Thyroid gland (tissue), 4 donors: Measurements from ENCODE around the gene NFATC2.

Source experiments
- POLR2A ChIP-seq, 2 donors: fragments of 450-650 bp; IDR thresholded peaks; one replicate each; pipeline ENCODE4 v1.6.1; 2017; ENCODE audit warnings: antibody characterized with exemption in 2 of 2, mild to moderate bottlenecking in 2 of 2, moderate library complexity in 1 of 2
- TF ChIP-seq, protein P1 (sequence below), 6 experiments: fragments of 200-600 bp in 3 of 6; fragments of 450-650 bp in 3 of 6; sonication (generic) in 3 of 6; IDR thresholded peaks; one replicate each; pipeline ENCODE4 v1.5.1; 2016 to 2019; ENCODE audit warnings: antibody characterized with exemption in 6 of 6, mild to moderate bottlenecking in 2 of 6, inconsistent platforms in 1 of 6, moderate library complexity in 1 of 6

- TF ChIP-seq, protein P1, sequence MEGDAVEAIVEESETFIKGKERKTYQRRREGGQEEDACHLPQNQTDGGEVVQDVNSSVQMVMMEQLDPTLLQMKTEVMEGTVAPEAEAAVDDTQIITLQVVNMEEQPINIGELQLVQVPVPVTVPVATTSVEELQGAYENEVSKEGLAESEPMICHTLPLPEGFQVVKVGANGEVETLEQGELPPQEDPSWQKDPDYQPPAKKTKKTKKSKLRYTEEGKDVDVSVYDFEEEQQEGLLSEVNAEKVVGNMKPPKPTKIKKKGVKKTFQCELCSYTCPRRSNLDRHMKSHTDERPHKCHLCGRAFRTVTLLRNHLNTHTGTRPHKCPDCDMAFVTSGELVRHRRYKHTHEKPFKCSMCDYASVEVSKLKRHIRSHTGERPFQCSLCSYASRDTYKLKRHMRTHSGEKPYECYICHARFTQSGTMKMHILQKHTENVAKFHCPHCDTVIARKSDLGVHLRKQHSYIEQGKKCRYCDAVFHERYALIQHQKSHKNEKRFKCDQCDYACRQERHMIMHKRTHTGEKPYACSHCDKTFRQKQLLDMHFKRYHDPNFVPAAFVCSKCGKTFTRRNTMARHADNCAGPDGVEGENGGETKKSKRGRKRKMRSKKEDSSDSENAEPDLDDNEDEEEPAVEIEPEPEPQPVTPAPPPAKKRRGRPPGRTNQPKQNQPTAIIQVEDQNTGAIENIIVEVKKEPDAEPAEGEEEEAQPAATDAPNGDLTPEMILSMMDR (IDR thresholded peaks at IDR 0.05): no peak
- TF ChIP-seq POLR2A (IDR thresholded peaks at IDR 0.05): no peak
Measured at GRCh38 chr20:51529081-51529681, 13.3 kb downstream of the NFATC2 start.
